A673 (cell line): ENCODE data around the gene PTTG2. TPM values are rescaled to one million over a fixed set of nuclear protein-coding genes. Genes with fewer than 3 reads are reported as not detected.

ENCODE experiments used
- BruUV-seq: library from RNA; stranded (reverse); fragments of 400-500 nt; replicated peaks from 2 replicates; lab custom pipeline; 2021; lab: Mats Ljungman, UMichigan
- CTCF ChIA-PET: fragments of 300-600 bp; sonication (Branson Sonifier 250); formaldehyde crosslinking; loops from one replicate; lab custom pipeline; 2022; ENCODE audit warnings: antibody characterized with exemption; lab: Charles Lee
- POLR2A ChIA-PET: fragments of 300-600 bp; sonication (Branson Sonifier 250); formaldehyde crosslinking; loops from one replicate; lab custom pipeline; 2022; ENCODE audit warnings: antibody characterized with exemption; ENCODE audit not compliant: low non-redundant PET; lab: Charles Lee
- DNase-seq: peaks from one replicate; pipeline ENCODE4 v3.0.0-alpha.2; 2015; ENCODE audit warnings: low spot score
- H3K27ac ChIP-seq: fragments of 200-600 bp; sonication (generic); 2 replicates; pipeline ENCODE4 v1.5.1; 2016; ENCODE audit warnings: mixed run types, low read depth, mild to moderate bottlenecking, mixed read lengths, antibody characterized with exemption, low read length; ENCODE audit not compliant: poor library complexity, severe bottlenecking
- H3K27me3 ChIP-seq: fragments of 200-600 bp; sonication (generic); replicated peaks from 2 replicates; pipeline ENCODE4 v1.6.1; 2017; ENCODE audit warnings: mixed run types, low read depth, mild to moderate bottlenecking, mixed read lengths, antibody characterized with exemption, low read length; ENCODE audit not compliant: insufficient read depth, poor library complexity
- H3K36me3 ChIP-seq: fragments of 200-600 bp; sonication (generic); 2 replicates; pipeline ENCODE4 v1.6.1; 2016; ENCODE audit warnings: mixed run types, mild to moderate bottlenecking, mixed read lengths, antibody characterized with exemption, low read length; ENCODE audit not compliant: insufficient read depth, poor library complexity, severe bottlenecking
- H3K4me1 ChIP-seq: fragments of 200-600 bp; sonication (generic); 2 replicates; pipeline ENCODE4 v1.6.1; 2017; ENCODE audit warnings: mixed run types, mild to moderate bottlenecking, mixed read lengths, antibody characterized with exemption, low read length; ENCODE audit not compliant: insufficient read depth, poor library complexity, severe bottlenecking
- H3K4me3 ChIP-seq: fragments of 200-600 bp; sonication (generic); 2 replicates; pipeline ENCODE4 v1.5.1; 2016; ENCODE audit warnings: low read depth, mixed run types, mild to moderate bottlenecking, mixed read lengths, low read length; ENCODE audit not compliant: poor library complexity, severe bottlenecking
- H3K9me3 ChIP-seq: fragments of 200-600 bp; sonication (generic); 2 replicates; pipeline ENCODE4 v1.6.1; 2016; ENCODE audit warnings: mixed run types, low read depth, mild to moderate bottlenecking, mixed read lengths, antibody characterized with exemption, low read length; ENCODE audit not compliant: poor library complexity, severe bottlenecking
- CTCF ChIP-seq: fragments of 300-800, 200-600 bp; sonication (generic); conservative IDR thresholded peaks from 2 replicates; pipeline ENCODE4 v1.5.1; 2017; ENCODE audit warnings: low read depth, mild to moderate bottlenecking, antibody characterized with exemption, low read length, moderate library complexity, mixed read lengths
- EZH2 ChIP-seq: fragments of 200-600 bp; sonication (generic); IDR thresholded peaks from 2 replicates; pipeline ENCODE4 v1.6.1; 2017; ENCODE audit warnings: borderline replicate concordance, low read depth, mild to moderate bottlenecking, mixed read lengths, antibody characterized with exemption, low read length; ENCODE audit not compliant: poor library complexity, severe bottlenecking
- intact Hi-C: fragments of 100-400 bp; cut with micrococcal nuclease; formaldehyde crosslinking; loops from one replicate; pipeline ENCODE4 v1.10.0; 2022; ENCODE audit not compliant: unreplicated experiment
- total RNA-seq: library from RNA; stranded (reverse); gene quantifications from 2 replicates; pipeline ENCODE4 v1.2.3, GENCODE V29; 2021

PTTG2 gene
- total RNA-seq, 1 experiment from 2014 or later, result not detected

- no peaks in the 10 kb centered on the region for H3K27me3 ChIP-seq
- no peak overlapping the region for H3K27ac ChIP-seq
- BruUV-seq, result no TSS peak
- no peaks in the 10 kb centered on the region for H3K36me3 ChIP-seq
- TF ChIP-seq CTCF (no peak), EZH2 (no peak)
- no peak for DNase-seq
- intact Hi-C loops, result no loop called here
- no peak overlapping the region for H3K4me3 ChIP-seq
- no peaks in the 10 kb centered on the region for H3K9me3 ChIP-seq
- ChIA-PET CTCF (interaction anchor here (0.5 kb wide), 1 partner anchor 254 kb away, joined by 8 read pairs; no protein-coding TSS in a partner anchor), POLR2A (no interaction called here)
- no peaks in the 10 kb centered on the region for H3K4me1 ChIP-seq
Measured at GRCh38 chr4:37967736-37968135, 7.5 kb downstream of the PTTG2 start.

- no peak for TF ChIP-seq CTCF
- TF ChIP-seq EZH2, result no peak
- ChIA-PET CTCF (no interaction called here), POLR2A (no interaction called here)
- no peaks in the 10 kb centered on the region for H3K9me3 ChIP-seq
- no peak overlapping the region for H3K4me3 ChIP-seq
- intact Hi-C loops, result no loop called here
- no peaks in the 10 kb centered on the region for H3K36me3 ChIP-seq
- no peak for DNase-seq
- H3K4me1 ChIP-seq, result no peaks in the 10 kb centered on the region
- H3K27me3 ChIP-seq, result no peaks in the 10 kb centered on the region
- H3K27ac ChIP-seq, result no peak overlapping the region
- no TSS peak for BruUV-seq
Measured at GRCh38 chr4:37968747-37969146, 8.5 kb downstream of the PTTG2 start.

- no peaks in the 10 kb centered on the region for H3K9me3 ChIP-seq
- ChIA-PET CTCF (no interaction called here), POLR2A (no interaction called here)
- no peaks in the 10 kb centered on the region for H3K27me3 ChIP-seq
- H3K27ac ChIP-seq, result no peak overlapping the region
- intact Hi-C loops, result loop anchor here (10.0 kb wide), 1 partner anchor 166 kb away; no protein-coding TSS in a partner anchor
- peak; percentile 48 for TF ChIP-seq CTCF
- TF ChIP-seq EZH2, result no peak
- no peaks in the 10 kb centered on the region for H3K4me1 ChIP-seq
- no peaks in the 10 kb centered on the region for H3K36me3 ChIP-seq
- peak; percentile 41 for DNase-seq
- no TSS peak for BruUV-seq
- H3K4me3 ChIP-seq, result no peak overlapping the region
Measured at GRCh38 chr4:37970702-37971101, 10.5 kb downstream of the PTTG2 start.
